GM21723 (cell line): ENCODE results near the gene NOG.

Experiments used
- ATAC-seq: cut with Tn5 transposase; IDR thresholded peaks from one replicate; pipeline ENCODE4 v1.9.1; 2021; ENCODE audit warnings: mild to moderate bottlenecking, moderate library complexity; ENCODE audit not compliant: unreplicated experiment

The NOG gene

DNA sequence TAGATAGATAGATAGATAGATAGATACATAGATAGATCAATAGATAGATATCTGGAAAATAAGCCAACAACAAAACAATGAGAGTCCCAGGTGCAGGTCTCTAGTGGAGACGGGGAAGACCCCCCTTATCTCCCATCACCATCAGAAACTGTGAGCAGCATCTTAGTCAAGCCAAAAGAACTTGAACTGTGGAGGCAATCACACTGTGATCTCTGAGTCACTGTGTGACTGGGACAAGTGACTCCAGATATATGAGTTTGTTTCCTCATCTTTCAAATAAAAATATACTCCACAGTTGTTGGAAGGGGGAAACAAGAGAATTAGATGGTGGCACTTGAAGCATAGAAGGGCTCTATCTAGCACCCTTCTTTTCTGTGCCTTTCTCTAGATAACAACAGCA is 42.1 kb downstream of the NOG start:
- ATAC-seq = no peak

DNA sequence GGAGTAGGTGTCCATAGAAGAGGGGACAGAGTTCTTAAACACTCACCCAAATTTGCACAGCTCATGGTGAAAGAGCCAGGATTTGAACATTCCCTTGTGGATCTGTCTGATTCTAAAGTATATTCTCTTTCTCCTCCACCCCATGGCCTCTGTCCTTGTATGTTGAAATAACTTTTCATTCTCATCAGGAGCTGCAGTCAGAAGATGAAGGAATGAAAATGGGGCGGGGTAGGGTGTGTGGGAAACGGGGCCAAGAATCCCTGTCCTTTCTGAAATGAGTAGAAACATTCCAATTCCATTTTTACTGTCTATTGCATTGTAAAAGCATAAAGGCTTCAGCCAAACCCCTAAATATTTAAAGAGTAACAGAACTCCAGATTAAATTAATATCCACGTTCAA is 42.8 kb downstream of the NOG start:
- no peak for ATAC-seq

DNA sequence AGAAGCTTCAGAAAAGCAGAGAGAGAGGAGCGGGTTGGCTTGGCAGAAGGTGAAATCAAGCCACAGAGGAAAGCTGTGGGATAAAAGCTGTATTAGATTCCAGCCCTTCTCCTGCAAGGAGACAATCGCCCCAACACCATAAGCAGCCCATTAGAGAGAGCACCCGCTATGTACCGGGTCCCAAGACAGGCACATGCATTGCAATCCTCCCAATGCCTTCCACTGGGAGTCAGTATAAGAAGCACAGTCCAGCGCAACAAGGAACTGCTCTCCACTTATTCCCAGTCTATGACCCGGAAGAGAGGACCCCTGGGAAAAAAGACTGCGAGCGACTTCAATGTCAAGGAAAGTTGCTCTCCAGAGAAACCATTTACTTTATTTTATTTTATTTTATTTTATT is 43.8 kb downstream of the NOG start:
- ATAC-seq = no peak

DNA sequence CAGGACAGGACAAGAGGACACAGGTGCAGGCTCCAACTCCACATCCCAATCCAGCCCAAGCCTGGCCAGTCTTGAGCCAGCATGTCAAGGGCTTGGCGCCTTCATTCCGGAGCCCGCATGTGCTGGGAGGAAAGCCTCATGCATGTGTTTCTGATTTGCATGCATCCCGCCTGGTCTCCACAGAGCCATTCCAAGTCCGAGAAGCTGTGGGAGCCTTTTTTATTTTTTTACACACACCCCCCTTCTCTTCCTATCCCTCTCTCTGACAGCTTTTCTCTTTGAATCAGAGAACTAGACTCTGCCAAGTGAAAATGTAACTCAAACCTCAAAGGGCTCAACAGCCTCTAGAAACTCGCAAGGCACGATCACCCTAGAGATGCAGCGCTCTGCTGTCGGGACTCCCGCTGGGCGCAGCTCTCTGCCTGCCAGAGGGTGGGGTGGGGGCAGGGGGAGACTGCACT is 45.1 kb downstream of the NOG start:
- no peak for ATAC-seq

DNA sequence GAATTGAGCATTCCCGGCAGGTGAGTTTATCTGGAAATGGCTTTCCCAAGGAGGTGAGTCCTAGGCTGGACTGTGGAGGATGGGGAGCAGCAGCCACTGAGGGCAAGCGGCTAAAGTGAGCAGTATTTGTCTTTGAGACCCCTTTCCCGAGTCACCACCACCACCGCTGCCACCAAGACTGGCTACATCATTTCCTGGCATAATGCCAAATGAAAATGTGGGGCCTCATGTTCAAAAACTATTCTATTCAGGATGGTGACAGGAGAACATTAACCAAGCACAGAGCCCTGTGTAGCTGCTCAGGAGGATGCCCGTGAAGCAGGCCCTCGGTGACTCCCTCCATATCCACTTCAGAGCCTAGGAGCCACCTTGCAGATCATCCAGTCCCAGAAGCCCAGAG is 46.0 kb downstream of the NOG start:
- no peak for ATAC-seq

DNA sequence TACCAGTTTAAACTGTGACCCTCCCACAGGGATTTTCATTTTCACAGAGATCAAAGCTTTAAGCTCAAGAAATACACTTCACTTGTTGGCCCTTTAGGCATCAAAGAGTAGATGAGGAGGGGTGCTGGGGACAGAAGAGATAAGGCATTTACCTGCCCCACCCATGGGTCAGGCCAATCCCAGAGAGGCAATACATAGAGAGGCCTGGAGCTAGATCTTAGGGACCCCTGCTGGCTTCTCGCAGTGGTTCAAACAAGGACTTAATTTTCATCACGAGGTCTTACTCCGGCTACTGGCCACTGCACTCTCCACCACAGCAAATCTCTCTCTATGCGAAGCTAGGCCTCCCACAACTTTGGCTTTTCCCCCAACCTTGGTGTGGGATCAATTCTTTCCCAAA is 46.6 kb downstream of the NOG start:
- no peak for ATAC-seq

DNA sequence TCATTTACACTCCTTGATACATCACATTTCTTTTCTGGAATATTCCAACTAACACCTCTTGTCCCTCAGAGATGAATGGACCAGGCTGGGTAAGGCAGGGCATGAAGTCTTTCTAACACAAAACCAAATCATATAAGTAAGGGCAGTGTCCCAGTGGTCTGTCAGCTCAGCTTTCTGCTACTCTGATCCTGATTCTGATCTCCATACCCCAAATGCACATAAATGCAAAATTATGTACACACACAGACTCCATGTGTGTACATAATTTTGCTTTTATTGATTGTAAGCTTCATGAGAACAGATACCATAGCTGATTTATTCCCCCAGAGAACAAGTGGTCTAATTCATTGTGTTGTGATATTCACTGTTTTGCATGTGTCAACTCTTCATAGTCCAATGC is 47.9 kb downstream of the NOG start:
- no peak for ATAC-seq

DNA sequence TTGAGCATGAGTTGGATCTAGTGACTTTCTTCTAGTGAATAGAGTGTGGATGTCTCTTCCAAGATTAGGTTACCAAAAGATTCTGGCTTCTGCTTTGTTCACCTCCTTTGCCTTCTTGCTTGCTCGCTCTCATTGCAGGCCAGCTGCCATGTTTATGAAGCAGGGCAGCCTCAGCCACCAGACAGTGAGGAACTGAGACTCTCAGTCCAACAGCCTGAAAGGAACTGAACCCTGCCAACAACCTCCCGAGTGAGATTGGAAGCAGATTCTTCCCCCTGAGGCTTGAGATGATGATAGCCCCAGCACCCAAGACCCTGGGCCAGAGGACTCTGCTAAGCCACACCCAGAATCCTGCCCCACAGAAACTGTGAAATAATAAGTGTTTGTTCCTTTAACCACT is 48.4 kb downstream of the NOG start:
- ATAC-seq = no peak

DNA sequence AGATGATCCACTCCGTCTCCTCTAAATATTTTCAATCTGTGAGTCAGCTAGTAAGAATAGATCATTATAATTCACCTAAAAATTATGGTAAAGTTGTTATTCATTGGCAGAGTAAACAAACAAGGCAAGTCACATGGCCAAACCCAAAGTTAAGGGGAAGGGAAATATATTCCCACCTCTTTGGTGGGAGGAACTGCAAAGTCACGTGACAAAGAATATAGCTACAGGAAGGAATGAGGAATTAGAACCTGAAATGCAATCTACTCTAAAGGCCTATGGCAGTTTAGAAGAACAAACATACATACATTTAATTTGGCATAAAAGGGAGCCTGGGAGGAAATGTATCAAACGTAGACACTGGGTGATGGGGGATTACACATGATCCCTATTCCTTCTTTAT is 48.9 kb downstream of the NOG start:
- no peak for ATAC-seq
